Lower leg skin (tissue), 4 donors: Measurements from ENCODE around the gene SLC22A14. TPM values are rescaled to one million over a fixed set of nuclear protein-coding genes. Genes with fewer than 3 reads are reported as not detected.

Source experiments
- DNase-seq, 2 donors: peaks; one replicate each; pipeline ENCODE4 v3.0.0-alpha.2; 2019; ENCODE audit warnings: low spot score in 2 of 2
- H3K4me3 ChIP-seq: fragments of 200-600 bp; sonication (generic); 2 replicates; pipeline ENCODE4 v1.5.1; 2017; ENCODE audit warnings: mild to moderate bottlenecking, low read depth; ENCODE audit not compliant: poor library complexity, severe bottlenecking
- CTCF ChIP-seq, 3 donors: fragments of 450-650 bp; IDR thresholded peaks; one replicate each; pipeline ENCODE4 v1.5.1; 2016; ENCODE audit warnings: antibody characterized with exemption in 3 of 3, mild to moderate bottlenecking in 3 of 3, moderate library complexity in 2 of 3
- POLR2A ChIP-seq, 2 donors: fragments of 450-650 bp; IDR thresholded peaks; one replicate each; pipeline ENCODE4 v1.6.1; 2016 to 2017; ENCODE audit warnings: antibody characterized with exemption in 2 of 2, mild to moderate bottlenecking in 1 of 2, moderate library complexity in 1 of 2
- WGBS, 2 donors: methylation state at CpG; one replicate each; pipeline ENCODE4 v1.1.5; 2018; 5-methylcytosine and 5-hydroxymethylcytosine counted together
- intact Hi-C: fragments of 100-400 bp; cut with DNase I; formaldehyde crosslinking; loops from one replicate; pipeline ENCODE4 v1.15.0; 2023; ENCODE audit warnings: low total_unique reads
- total RNA-seq, 4 donors: library from RNA; depleted of rRNA; stranded (reverse); fragments of >200 nt; gene quantifications; one replicate each; pipeline ENCODE4 v1.1.0, GENCODE V29; 2016

Gene SLC22A14
- total RNA-seq, 4 donors from 2014 or later: 0.10 to 0.45 TPM; not detected in 2

DNA sequence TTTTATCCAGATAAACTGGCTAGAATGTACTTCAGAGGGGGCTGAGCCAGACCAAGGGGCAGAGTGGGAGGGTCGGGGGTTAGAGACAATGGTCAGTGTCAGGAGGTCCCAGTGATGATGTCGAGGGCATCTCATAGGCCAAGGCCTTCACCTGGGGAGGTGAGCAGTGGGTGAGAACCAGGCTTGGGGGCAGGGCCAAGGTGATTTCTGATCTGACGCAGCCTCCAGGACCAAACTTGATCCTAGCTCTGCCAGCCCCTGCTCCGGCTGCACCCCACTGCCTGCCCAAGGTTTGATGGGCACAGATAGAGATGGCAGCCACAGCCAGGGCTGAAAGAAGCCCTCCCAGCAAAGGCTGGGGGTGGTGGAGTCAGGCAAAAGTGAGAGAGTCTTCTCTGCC, 79.4 kb downstream of the SLC22A14 start:
- DNase-seq: peak in 1 of 2 donors; percentile 40
- intact Hi-C loops: no loop called here
- WGBS, 2 donors: 69 to 71% methylated on average over 4 of the region's 4 CpGs
- TF ChIP-seq CTCF (IDR thresholded peaks at IDR 0.05) (no peak), POLR2A (IDR thresholded peaks at IDR 0.05) (no peak)
- H3K4me3 ChIP-seq: no peak overlapping the region

GRCh38 chr3:38362825-38363224, 80.7 kb downstream of the SLC22A14 start:
- H3K4me3 ChIP-seq: no peak overlapping the region
- 91 to 94% methylated on average over 9 of the region's 9 CpGs for WGBS, 2 donors
- intact Hi-C loops: no loop called here
- DNase-seq: peak in 1 of 2 donors; percentile 56
- TF ChIP-seq POLR2A (IDR thresholded peaks at IDR 0.05) (no peak), CTCF (IDR thresholded peaks at IDR 0.05) (no peak)

DNA sequence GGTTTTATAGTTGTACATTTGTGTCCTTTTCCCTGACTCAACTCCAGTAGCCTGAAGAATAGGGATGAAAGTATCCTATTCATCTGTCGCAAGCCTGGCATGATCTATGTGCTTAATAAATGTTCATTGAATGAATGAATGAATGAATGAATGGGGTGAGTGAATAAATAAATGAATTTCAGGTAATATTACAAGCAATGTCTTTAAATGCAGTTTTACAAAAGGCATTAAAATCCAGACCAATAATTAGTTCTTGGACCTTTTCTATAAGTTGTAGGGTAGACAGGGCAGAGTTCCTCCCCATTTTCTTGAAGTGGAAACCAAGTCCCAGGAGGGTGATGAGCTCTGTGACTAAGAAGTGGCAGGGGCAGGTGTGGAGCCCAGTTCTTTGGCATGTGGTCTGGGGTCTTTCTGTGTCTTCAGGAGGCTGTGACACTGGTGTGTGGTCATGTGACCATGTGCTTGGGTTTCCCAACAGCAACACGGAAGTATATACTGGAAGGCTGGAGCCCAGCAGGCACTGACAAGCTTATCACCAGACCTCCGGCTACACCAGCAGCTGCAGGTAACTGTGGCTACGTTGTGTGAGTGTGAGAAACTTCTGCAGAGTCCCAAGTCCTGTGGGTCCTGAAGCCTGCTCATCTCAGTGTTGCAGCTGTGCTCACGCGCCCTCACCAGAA, 82.8 kb downstream of the SLC22A14 start:
- intact Hi-C loops: no loop called here
- no peak for DNase-seq
- WGBS, 2 donors: 95 to 98% methylated on average over 6 of the region's 6 CpGs
- TF ChIP-seq CTCF (IDR thresholded peaks at IDR 0.05): no peak
- TF ChIP-seq POLR2A (IDR thresholded peaks at IDR 0.05): no peak
- H3K4me3 ChIP-seq: no peak overlapping the region

GRCh38 chr3:38365469-38366062, 83.5 kb downstream of the SLC22A14 start:
- intact Hi-C loops: no loop called here
- H3K4me3 ChIP-seq: no peak overlapping the region
- TF ChIP-seq CTCF (IDR thresholded peaks at IDR 0.05) (no peak), POLR2A (IDR thresholded peaks at IDR 0.05) (no peak)
- DNase-seq: peak in 1 of 2 donors; percentile 75
- WGBS, 2 donors: 92 to 96% methylated on average over 9 to 13 of the region's 13 CpGs

DNA sequence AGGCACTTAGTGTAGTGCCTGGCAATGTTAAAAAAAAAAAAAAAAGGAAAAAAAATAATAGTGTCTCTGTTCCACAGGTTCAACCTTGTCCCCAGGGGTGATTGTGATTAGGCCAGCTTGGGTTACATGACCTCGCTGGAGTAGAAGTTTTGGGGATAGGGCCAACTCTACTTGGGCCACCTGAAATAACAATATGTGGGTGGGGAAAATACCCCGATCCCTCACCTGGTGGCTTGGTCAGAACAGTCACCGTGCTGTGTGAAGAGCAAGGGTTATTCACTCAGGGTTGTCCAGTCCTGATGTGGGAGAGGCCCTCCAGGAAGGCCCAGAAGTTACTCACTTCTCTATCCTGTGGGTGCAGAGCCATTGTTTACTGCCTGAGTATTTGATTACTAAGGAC, 84.0 kb downstream of the SLC22A14 start:
- DNase-seq: peak in 1 of 2 donors; percentile 21
- 95 to 97% methylated on average over 3 of the region's 3 CpGs for WGBS, 2 donors
- TF ChIP-seq POLR2A (IDR thresholded peaks at IDR 0.05): no peak
- no peak for TF ChIP-seq CTCF (IDR thresholded peaks at IDR 0.05)
- intact Hi-C loops: no loop called here
- H3K4me3 ChIP-seq: no peak overlapping the region
